Vein endothelial cell (primary cell): Measurements from ENCODE around the gene CIDEA. TPM values are rescaled to one million over a fixed set of nuclear protein-coding genes. Genes with fewer than 3 reads are reported as not detected.

Experiments used
- small RNA-seq: library from RNA; depleted of rRNA; stranded (forward); fragments of <200 nt; gene quantifications from one replicate; pipeline ENCODE3, GENCODE V24; 2012
- total RNA-seq: library from RNA; depleted of rRNA; stranded (reverse); fragments of >200 nt; gene quantifications from 2 replicates; pipeline ENCODE4 v1.2.3, GENCODE V29; 2012

CIDEA gene, protein sequence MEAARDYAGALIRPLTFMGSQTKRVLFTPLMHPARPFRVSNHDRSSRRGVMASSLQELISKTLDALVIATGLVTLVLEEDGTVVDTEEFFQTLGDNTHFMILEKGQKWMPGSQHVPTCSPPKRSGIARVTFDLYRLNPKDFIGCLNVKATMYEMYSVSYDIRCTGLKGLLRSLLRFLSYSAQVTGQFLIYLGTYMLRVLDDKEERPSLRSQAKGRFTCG
- 3.9 and 6.4 TPM in 2 replicates for total RNA-seq

DNA sequence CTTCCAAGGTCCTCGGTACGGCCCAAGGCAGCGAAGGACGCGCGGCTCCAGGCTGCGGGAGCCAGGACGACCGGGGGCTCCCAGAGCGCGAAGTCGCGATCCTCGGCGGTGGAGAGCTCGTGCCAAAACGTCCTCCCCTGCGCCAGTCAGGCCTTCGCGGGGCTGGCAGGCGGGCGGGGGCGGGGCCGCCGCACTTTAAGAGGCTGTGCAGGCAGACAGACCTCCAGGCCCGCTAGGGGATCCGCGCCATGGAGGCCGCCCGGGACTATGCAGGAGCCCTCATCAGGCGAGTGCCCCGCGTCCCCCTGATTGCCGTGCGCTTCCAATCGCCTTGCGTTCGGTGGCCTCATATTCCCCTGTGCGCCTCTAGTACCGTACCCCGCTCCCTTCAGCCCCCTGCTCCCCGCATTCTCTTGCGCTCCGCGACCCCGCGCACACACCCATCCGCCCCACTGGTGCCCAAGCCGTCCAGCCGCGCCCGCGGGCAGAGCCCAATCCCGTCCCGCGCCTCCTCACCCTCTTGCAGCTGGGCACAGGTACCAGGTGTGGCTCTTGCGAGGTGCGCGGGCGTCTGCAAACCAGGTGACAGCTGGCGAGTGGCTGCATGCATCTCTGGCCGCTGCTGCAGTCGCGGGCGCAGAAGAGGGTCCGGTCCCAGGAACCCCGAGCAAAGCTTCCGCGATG is at the start of gene CIDEA:
Gene CIDEA, plus strand, starts transcription at position 226 of the 684 bp plus-strand sequence. Its CDS starts 23 bp downstream, at position 249.

DNA sequence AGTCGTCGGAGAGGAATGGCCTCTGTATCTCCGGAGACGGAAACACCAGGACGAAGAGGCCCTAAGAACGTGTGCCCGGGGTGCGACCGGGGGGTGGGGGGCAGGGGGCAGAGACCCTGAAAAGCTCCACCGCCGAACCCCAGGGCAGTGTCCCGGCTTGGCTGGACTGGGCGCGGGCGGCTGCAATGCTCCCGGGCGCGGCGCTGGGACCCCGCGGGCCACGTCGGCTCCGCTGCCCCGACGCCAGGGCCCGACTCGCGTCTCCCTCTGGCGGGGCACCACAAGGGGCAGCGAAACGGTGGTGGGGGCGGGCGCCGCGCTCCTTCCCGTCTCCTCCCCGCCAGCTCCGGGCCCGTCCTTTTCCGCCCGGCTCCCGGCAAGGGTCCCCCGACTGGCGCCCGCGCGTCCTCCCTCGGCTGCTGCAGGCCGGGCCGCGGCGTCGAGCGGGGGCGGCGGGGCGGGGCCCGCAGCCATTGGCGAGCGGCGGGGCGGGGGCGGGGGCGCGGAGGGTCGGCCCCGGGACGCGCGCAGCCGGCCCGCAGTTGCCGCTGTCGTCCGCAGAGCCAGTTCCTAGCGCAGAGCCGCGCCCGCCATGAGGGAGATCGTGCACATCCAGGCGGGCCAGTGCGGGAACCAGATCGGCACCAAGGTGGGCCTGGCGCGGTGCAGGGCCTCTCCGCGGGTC is 53.7 kb downstream of the CIDEA start, which contains the start of gene TUBB6:
Gene TUBB6, plus strand, starts transcription at position 541 of the 685 bp plus-strand sequence. Its CDS starts 52 bp downstream, at position 593.

Small RNAs within 50 kb of the gene (small RNA-seq; reads per million reads assigned to genes)
- not detected for gene RNU6-170P

Other genes with a start within 250 kb of the CIDEA start
- gene ANKRD62, start 160.5 kb upstream of the CIDEA start, total RNA-seq = not detected in 2 replicates
- gene TUBB6, start 53.9 kb downstream of the CIDEA start, total RNA-seq = 841 and 870 TPM in 2 replicates
- 39.5 and 60.3 TPM in 2 replicates for gene AFG3L2, start 122.9 kb downstream of the CIDEA start, total RNA-seq
- 3.5 and 3.6 TPM in 2 replicates for gene PRELID3A, start 153.6 kb downstream of the CIDEA start, total RNA-seq